ENCODE measurements around the gene ATMIN. TPM values are rescaled to one million over a fixed set of nuclear protein-coding genes. Genes with fewer than 3 reads are reported as not detected.

ATMIN gene
- total RNA-seq, 2 donors from 2014 or later, result 19.2 to 23.9 TPM

DNA sequence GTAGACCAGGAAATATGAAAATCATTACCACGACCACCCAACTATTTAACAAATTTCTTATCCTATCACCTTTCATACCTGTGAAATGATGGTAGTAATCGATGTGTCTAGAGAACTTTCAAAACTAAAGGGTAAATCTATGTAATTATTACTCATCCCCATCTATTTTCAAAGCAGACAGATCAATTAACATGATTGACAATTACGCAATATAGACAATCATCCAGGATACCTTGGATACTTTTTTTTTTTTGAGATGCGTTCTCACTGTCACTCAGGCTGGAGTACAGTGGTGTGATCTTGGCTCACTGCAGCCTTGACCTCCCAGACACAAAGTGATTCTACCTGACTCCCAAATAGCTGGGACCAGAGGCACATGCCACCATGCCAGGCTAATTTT lies 45.4 kb downstream of the ATMIN start:
- Mint-ChIP-seq H3K27me3 (ENCODE audit: low read depth) (no peaks in the 10 kb centered on the region), H3K27ac (no peak overlapping the region), H3K36me3 (ENCODE audit: insufficient read depth in 2 of 2) (peaks cover 0 to 1% of the 10 kb centered on the region in 2 donors), H3K4me3 (no peak overlapping the region), H3K4me1 (ENCODE audit: low read depth) (no peaks in the 10 kb centered on the region), H3K9me3 (no peaks in the 10 kb centered on the region)
- DNase-seq (no peak), ATAC-seq (replicated peaks in 1 of 2) (no peak)

DNA sequence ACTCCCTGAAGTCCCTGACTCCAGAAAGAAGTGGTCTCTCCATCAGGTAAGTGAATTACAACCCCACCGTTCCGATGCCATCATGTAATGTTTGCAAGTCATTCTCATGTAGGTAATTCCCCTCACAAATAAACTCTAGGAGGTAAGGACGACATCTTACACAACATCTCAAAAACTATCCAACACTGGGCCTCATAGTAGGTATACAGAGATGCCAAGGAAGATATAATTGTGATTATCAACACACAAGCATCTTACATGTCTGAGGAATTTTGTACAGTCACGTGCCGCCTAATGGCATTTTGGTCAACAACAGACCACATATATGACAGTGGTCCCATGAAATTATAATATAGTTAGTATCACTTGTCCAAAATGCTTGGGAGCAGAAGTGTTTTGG lies 53.2 kb downstream of the ATMIN start:
- no peaks in the 10 kb centered on the region for H3K27me3 Mint-ChIP-seq (ENCODE audit: low read depth)
- H3K36me3 Mint-ChIP-seq (ENCODE audit: insufficient read depth in 2 of 2), result peaks cover 0 to 2% of the 10 kb centered on the region in 2 donors
- no peak overlapping the region for H3K4me3 Mint-ChIP-seq
- no peak overlapping the region for H3K27ac Mint-ChIP-seq
- DNase-seq, result no peak
- H3K4me1 Mint-ChIP-seq (ENCODE audit: low read depth), result peaks cover 6% of the 10 kb centered on the region
- no peaks in the 10 kb centered on the region for H3K9me3 Mint-ChIP-seq
- no peak for ATAC-seq (replicated peaks in 1 of 2)

DNA sequence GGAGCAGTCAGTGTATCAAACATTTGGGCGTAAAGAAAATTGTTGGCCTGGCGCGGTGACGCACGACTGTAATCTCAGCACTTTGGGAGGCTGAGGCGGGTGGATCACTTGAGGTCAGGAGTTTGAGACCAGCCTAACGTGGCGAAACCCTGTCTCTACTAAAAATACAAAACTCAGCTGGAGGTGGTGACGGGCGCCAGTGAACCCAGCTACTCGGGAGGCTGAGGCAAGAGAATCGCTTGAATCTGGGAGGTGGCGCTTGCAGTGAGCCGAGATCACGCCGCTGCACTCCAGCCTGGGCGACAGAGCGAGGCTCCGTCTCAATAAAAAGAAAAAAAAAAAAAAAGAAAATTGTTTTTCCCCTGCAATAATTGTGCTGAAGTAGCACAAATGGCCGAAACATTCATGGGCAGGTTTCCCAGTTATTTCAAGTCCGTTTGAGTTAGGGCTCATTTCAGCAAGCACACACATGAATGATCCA lies 59.2 kb downstream of the ATMIN start:
- no peak for ATAC-seq (replicated peaks in 1 of 2)
- peaks cover 19% of the 10 kb centered on the region for H3K4me1 Mint-ChIP-seq (ENCODE audit: low read depth)
- peaks cover 0 to 2% of the 10 kb centered on the region in 2 donors for H3K36me3 Mint-ChIP-seq (ENCODE audit: insufficient read depth in 2 of 2)
- DNase-seq, result no peak
- H3K4me3 Mint-ChIP-seq, result peak overlapping the region; percentile 84 to 87
- H3K27ac Mint-ChIP-seq, result no peak overlapping the region
- H3K27me3 Mint-ChIP-seq (ENCODE audit: low read depth), result no peaks in the 10 kb centered on the region
- H3K9me3 Mint-ChIP-seq, result peaks cover 1 to 2% of the 10 kb centered on the region in 2 donors

DNA sequence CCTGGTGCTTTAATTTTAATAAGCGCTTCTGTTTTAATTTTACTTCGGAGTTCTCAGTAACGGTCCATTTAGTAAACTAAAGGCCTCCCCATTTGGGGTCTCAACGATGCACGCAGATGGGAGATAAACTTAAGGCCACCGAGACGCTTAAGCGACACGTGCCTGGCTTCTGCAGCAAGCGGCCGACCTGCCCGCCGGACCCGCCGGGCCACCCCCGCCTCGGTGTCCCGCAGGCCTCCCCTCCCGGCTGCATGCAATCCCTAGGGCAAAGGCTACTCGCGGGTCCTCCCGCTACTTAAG lies 60.0 kb downstream of the ATMIN start:
- Mint-ChIP-seq H3K4me3 (peak overlapping the region; percentile 84 to 87), H3K27ac (no peak overlapping the region), H3K9me3 (peaks cover 1 to 2% of the 10 kb centered on the region in 2 donors), H3K27me3 (ENCODE audit: low read depth) (no peaks in the 10 kb centered on the region), H3K4me1 (ENCODE audit: low read depth) (peaks cover 19% of the 10 kb centered on the region), H3K36me3 (ENCODE audit: insufficient read depth in 2 of 2) (peaks cover 0 to 2% of the 10 kb centered on the region in 2 donors)
- DNase-seq (no peak), ATAC-seq (replicated peaks in 1 of 2) (no peak)

DNA sequence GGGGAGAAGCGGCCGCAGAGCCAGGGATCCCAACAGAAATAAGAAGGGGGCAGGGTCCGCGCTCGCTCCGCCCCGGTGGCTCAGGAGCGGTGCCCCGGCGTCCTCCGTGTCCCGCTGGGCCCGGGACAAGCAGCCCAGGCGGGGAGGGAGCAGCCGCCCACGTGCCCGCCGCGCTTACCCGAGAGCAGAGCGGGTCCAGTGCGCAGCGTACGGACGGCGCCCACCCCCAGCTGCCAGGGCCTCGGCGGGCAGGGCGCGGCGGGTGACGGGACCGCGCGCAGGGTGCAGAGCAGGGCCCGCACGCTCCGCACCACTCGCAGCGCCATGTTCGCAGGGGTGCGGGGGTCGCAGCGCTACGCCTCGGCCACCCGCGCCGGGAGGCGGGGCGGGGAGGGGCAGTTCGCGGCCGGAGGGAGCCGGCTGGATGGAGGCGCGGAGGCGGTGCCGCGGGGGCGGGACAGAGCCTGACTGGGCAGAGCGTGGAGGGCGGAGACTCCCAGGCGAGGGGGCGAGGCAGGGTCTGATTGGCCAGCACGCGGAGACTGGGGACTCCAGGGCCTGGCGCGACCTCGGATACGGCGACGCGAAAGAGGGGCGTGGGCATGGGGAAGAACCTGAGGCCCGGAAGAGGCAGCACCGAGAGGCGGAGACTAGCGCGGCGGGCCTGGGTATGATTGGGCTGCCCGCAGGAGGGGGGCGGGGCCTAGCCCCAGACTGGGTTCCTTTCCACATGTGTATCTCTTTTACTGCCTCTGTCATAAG lies 60.5 kb downstream of the ATMIN start, which contains the start of gene GCSH:
GCSH (minus strand) TSS at position 443 of the 762 bp plus-strand sequence; CDS start at position 326, 117 bp downstream.
- peak within 1 kb of the TSS; percentile 84 to 87 for H3K4me3 Mint-ChIP-seq
- H3K27me3 Mint-ChIP-seq (ENCODE audit: low read depth), result no peaks in the 10 kb centered on the region
- peaks cover 19% of the 10 kb centered on the region for H3K4me1 Mint-ChIP-seq (ENCODE audit: low read depth)
- peak; percentile 99 to 100 for DNase-seq
- peaks cover 0 to 2% of the 10 kb centered on the region in 2 donors for H3K36me3 Mint-ChIP-seq (ENCODE audit: insufficient read depth in 2 of 2)
- H3K27ac Mint-ChIP-seq, result no peak within 1 kb of the TSS
- peaks cover 1 to 2% of the 10 kb centered on the region in 2 donors for H3K9me3 Mint-ChIP-seq
- ATAC-seq (replicated peaks in 1 of 2), result peak; percentile 98

DNA sequence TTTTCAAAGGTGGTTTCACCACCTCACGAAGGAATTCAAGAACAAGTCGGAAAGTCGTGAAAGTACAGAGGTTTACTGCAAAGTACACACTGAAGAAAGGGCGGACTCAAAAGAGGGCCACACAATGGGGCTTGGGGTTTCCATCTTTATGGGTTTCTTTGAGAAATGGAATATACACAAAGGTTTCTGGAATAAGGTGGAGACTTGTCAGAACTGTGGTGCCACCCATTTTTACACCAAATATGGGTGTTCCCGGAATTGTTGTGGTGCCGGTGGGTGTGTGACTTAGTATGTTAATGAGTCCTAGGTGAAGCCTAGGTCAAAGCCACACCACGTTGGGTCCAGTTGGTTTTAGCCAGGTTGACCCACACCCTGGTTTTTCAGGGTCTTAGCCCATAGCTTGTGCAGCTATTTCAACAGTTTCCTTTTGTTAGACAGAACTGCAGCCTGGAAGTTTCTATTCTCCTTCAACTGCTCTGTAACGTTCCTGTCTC lies 61.1 kb downstream of the ATMIN start:
- DNase-seq (no peak), ATAC-seq (replicated peaks in 1 of 2) (no peak)
- H3K27me3 Mint-ChIP-seq (ENCODE audit: low read depth), result no peaks in the 10 kb centered on the region
- H3K4me3 Mint-ChIP-seq, result peak overlapping the region; percentile 54 to 60
- peaks cover 19% of the 10 kb centered on the region for H3K4me1 Mint-ChIP-seq (ENCODE audit: low read depth)
- peaks cover 1 to 2% of the 10 kb centered on the region in 2 donors for H3K9me3 Mint-ChIP-seq
- H3K36me3 Mint-ChIP-seq (ENCODE audit: insufficient read depth in 2 of 2), result peaks cover 0 to 2% of the 10 kb centered on the region in 2 donors
- no peak overlapping the region for H3K27ac Mint-ChIP-seq

Other genes with a start within 250 kb of the ATMIN start
- gene CDYL2, start 231.2 kb upstream of the ATMIN start, total RNA-seq, result 10 to 100 TPM; 35.9 to 44.3 TPM
- 100 to 1,000 TPM; 114 to 121 TPM for gene CMC2, start 29.0 kb upstream of the ATMIN start, total RNA-seq
- gene CENPN, start 28.6 kb upstream of the ATMIN start, total RNA-seq, result 10 to 100 TPM; 62.0 to 64.1 TPM
- under 1 TPM in 1 of 2 donors, not detected in 1; 0.91 TPM for gene C16orf46, start 41.4 kb downstream of the ATMIN start, total RNA-seq
- 10 to 100 TPM; 12.4 to 12.6 TPM for gene GCSH, start 60.6 kb downstream of the ATMIN start, total RNA-seq
- gene BCO1, start 202.8 kb downstream of the ATMIN start, total RNA-seq, result not detected